ENCODE measurements around the gene KCNK7.
"Not testable (repeated sequence)": the region's sequence is repeated elsewhere in the genome, so short reads cannot be mapped to it uniquely, and the experiment has no call there.

KCNK7 gene

DNA sequence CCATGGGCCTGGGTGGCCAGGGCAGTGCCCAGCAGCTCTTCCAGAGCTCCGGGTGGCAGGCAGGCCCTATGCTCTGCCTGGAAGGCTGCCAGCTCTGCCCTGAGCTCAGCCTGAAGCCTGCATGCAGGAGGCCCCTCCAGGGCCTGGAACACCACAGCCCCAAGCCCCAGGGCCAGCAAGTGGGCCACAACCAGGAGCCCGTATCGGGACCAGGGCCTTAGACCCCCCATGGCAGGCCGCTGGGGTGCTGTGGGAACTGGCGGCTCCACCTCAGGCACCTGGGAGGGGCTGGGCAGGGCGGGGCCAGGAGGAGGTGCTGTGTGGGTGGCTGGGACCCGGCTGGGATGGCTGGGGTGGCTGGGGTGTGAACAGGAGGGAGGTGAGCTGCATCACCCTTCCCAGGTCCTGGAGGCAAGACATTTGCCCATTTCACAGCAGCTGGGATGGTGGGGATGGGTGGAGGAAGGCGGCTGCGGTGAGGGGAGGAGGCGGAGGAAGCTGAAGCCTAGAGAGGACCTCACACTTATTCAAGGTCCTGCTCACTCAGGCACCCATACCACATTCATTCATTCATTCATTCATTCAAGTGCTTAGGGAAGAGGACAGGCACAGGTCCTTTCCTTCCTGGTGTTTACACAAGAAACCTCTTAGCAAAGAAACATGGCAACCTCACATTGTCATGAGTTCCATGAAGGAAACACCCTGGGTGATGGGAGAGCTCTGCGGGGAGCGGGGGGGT, at the start of gene KCNK7:
Gene KCNK7, minus strand, starts transcription at position 258 of the 739 bp plus-strand sequence. Its CDS starts 28 bp downstream, at position 230.
- no peak for DNase-seq

- DNase-seq: no peak
Observed at GRCh38 chr11:65644837-65645236, 49.2 kb upstream of the KCNK7 start.

DNA sequence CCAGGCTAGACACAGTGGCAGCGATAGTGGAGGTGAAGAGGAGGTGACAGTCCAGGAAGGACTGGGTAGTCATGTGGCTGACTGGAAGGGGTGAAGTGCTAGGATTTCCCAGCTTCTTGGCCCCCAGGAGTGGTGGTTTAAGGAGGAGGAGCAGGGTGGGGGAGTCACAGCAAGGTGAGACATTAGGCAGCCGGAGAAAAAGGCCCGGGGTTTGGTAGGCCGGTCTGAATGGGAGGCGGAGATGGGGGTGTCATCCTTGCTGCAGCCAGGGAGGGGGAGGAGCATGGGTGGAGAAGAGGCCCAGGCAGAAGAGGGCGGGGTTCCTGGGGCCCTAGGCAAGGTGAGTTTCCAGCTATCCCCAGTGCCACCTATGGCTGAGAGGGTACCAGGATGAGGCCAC, 48.4 kb upstream of the KCNK7 start:
- no peak for DNase-seq

DNA sequence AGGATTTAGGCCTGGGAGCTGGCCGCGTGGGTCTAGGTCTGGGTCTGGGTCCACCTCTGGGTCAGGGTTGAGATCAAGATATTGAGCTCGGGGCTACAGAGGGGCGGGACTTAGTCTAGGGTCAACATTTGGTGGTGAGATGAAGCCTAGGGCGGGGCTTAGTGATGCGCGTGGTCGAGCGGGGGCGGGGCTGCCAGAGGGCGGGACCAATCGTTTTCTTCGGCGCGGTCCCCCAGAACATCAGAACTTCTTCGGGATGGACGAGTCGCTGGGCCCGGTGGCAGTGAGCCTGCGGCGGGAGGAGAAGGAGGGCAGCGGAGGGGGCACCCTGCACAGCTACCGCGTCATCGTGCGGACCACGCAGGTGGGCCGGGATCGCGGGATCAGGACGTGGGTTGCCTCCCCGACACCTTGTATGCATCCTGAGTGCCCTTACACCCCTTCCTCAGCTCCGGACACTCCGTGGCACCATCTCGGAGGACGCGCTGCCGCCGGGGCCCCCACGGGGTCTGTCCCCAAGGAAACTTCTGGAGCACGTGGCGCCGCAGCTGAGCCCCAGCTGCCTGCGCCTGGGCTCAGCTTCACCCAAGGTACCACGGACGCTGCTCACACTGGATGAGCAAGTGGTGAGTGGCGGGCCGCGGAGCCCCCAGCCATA, 46.5 kb upstream of the KCNK7 start:
- DNase-seq: no peak

DNA sequence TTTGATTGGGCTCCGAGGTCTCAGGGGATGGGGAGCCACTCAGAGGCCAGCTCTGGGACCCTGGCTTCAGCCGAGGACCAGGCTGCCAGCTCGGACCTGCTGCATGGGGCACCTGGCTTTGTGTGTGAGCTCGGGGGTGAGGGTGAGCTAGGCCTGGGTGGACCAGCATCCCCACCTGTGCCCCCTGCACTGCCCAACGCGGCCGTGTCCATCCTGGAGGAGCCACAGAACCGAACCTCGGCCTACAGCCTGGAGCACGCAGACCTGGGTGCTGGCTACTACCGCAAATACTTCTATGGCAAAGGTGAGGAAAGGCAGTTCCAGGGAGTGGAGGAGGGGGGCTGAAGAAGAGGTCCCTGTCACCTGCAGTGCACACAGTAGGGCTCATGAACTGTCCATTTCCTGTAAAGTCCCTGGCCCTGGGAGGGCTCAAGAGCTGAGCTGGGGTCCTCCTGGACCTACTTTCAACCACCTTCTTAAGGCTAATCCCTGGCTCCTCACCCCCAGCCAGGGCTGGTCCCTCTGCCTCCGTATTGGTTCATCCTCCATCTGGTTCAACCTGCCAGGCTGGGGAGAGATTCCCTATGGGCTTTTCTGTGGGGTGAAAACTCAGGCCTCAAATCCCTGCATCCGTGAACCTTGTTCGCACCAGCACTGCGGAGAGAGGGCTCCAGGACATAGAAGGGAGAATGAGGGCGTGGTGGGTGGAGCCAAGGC, 45.9 kb upstream of the KCNK7 start:
- no peak for DNase-seq

DNA sequence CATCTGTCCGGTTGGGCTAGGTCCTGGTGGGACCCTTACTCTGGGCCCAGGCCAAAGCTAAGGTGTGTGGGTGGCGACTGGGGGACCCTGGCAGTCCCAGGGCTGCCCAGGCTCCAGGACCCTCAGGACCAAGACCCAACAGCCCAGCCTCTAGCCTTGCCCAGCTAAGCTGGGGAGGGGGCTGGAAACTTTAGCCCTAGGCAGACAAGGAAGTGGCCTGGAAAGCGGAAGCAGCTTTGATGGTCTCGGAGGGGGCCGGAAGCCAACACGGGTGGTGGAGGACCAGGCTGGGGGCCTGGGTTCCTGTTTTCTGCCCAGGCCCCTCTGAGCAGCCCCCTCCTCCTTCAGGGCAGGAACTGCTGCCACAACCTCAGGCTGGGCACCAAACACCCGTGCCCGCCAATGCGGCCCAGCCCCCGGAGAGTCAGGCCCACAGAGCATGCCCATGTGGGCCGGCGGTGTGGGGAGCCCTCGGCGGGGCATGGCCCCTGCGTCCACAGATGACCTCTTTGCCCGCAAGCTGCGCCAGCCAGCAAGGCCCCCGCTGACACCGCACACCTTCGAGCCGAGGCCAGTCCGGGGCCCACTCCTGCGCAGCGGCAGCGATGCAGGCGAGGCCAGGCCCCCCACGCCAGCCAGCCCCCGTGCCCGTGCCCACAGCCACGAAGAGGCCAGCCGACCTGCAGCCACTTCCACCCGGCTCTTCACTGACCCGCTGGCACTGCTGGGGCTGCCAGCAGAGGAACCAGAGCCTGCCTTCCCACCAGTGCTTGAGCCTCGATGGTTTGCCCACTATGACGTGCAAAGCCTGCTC, 45.1 kb upstream of the KCNK7 start:
- DNase-seq: peak; percentile 39

- peak; percentile 40 for DNase-seq
Observed at GRCh38 chr11:65639623-65640482, 44.3 kb upstream of the KCNK7 start.

DNA sequence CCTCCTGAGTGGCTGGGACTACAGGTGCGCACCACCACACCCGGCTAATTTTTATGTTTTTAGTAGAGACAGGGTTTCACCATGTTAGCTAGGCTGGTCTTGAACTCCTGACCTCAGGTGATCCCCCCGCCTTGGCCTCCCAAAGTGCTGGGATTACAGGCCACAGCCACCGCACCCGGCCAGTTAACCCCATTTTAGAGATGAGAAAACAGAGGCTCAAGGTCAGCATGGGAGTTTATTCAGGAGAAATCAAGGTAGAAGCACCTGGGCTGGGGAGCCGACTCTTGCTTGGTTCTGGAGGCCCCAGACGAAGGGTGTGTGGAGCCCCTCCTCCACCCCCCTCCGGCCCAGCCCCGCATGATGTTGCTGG, 43.6 kb upstream of the KCNK7 start:
- not testable (repeated sequence) for DNase-seq

DNA sequence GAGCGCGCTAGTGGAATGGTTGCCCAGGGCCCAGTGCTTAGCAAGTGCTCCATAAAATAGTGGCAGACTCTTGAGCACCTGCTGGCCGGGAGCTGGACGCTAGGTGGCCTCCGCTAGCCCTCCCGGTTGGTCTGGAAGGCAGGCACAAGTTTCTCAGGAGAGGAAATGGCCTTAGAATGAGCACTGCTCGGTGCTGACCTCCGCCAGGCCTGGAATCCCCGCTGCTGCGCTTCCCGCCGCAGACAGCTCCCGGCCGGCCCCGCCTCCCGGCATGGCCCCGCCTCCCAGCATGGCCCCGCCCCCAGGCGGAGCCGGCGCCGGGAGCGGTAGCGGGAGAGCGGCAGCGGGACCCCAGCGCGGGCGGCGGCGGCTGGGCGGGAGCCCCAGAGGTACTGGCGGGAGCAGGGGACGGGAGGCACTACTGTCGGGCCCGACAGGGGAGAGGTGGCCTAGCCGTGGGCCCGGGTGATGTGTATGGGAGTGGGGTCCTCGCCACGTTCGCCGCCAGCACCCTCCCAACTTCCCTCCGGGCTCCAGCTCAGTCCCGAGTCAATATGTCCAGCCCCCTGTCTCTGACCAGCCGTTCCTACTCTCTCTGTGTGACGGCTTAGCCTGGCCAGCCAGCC, 42.3 kb upstream of the KCNK7 start, which contains the start of gene SIPA1:
Gene SIPA1, plus strand, starts transcription at position 308 of the 626 bp plus-strand sequence. CDS start 2,821 bp downstream, outside the sequence.
- DNase-seq: peak; percentile 77

DNA sequence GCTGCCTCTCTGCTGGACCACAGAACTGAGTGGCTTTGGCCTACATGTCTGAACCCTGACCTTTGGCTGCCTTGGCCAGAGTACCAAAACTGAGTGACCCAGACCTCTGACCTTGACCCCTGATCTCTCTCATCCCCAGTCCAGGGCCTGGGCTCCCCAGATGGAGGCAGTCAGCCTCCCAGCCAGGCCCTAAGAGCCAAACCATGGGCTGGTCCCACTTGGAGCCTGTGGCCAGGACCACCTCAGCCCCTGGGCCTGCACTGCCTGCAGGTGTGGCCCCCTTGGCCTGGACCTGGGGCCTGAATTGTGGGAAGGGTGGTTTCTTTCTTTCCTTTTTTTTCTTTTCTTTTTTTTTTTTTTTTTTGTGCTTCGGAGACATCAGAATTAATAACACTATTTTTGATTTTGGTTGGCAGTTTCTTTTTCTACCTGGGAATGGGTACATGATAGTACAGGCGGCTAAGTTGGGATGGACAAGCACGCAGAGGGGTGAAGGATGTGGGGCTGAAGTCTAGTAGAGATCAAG, 41.5 kb upstream of the KCNK7 start:
- DNase-seq: no peak

DNA sequence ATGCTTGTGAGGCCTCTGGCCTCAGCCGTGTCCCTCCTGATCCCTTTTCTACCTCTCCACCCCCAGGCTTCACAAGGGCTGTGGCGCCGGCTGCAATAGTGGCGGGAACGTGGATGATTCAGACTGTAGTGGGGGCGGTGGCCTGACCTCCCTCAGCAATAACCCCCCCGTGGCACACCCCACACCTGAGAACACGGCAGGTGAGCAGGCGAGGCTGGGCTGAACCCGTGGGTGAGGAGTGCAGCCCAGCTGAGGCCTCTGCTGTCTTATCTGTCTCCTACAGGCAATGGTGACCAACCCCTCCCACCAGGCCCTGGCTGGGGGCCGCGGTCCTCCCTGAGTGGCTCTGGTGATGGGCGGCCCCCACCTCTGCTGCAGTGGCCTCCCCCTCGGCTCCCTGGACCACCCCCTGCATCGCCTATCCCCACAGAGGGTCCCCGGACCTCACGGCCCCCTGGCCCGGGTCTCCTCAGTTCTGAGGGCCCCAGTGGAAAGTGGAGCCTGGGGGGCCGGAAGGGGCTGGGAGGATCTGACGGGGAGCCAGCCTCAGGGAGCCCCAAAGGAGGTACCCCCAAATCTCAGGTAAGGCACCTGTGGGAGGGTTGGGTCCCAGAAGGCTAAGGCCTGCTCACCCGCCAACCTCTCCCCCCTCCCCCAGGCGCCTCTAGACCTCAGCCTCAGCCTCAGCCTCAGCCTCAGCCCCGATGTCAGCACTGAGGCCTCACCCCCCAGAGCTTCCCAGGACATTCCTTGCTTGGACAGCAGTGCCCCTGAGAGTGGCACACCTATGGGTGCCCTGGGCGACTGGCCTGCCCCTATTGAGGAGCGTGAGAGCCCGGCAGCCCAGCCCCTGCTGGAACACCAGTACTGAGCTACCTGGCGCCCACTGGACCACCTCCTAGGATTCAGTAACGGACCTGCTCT, 40.8 kb upstream of the KCNK7 start:
- no peak for DNase-seq

DNA sequence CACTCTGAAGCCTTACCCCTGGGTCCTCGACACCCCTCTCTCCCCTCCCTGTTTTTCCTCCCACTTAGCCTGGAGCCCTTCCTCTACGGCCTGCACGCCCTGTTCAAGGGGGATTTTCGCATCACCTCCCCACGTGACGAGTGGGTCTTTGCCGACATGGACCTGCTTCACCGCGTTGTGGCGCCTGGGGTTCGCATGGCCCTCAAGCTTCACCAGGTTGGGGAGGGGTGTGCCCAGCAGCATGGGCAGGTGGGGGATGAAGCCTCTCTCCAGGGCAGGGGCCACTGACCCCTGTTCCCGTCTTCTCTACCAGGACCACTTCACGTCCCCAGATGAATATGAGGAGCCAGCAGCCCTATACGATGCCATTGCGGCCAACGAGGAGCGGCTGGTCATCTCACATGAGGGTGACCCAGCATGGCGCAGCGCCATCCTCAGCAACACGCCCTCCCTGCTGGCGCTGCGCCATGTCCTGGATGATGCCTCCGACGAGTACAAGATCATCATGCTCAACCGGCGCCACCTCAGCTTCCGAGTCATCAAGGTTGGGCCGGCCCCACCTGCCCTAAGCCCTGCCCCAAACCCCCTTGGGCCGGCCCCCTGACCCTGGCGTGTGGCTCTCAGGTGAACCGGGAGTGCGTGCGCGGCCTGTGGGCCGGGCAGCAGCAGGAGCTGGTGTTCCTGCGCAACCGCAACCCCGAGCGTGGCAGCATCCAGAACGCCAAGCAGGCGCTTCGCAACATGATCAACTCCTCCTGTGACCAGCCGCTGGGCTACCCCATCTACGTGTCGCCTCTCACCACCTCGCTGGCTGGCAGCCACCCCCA, 39.5 kb upstream of the KCNK7 start:
- DNase-seq: no peak

DNA sequence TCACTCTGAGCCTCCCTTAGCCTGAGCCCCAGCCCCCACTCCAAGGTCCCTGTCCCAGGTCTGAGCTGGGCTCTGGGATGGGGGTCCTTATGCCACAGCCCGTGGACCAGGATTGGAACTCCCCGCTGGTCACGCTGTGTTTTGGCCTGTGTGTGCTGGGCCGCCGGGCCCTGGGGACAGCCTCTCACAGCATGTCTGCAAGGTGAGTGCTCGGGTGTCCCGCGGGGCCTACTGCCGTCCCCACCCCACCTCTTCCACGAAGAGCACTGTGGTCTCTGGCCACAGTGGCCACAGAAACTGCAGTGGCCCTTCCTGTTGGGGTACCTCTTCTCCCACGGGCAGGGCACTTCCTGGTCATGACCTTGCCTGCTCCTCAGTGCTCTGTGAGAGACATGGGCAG, 38.8 kb upstream of the KCNK7 start:
- DNase-seq: no peak

DNA sequence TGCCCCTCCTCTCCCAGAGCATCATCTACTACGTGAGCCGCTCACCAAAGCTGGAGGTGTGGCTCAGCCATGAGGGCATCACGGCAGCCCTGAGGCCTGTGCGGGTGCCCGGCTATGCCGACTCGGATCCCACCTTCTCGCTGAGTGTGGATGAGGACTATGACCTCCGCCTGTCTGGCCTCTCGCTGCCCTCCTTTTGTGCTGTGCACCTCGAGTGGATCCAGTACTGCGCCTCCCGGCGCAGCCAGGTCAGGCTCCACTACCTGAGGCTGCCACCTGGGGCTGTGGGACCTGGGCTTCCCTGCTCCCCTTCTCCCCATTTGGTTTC, 38.5 kb upstream of the KCNK7 start:
- no peak for DNase-seq

GRCh38 chr11:65633390-65634108, 37.9 kb upstream of the KCNK7 start:
- DNase-seq: no peak

DNA sequence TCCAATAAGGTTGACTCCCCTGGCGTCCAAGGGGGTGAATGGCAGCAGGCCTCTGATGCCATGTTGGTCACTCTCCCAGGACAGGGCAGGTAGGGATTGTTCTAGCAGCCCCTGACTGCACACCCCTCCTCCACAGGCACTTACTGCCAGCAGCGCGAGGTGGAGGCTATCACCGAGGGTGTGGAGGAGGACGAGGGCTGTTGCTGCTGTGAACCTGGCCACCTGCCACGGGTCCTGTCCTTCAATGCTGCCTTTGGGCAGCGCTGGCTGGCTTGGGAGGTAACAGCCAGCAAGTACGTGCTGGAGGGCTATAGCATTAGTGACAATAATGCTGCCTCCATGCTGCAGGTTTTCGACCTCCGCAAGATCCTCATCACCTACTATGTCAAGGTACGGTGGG, 34.6 kb upstream of the KCNK7 start:
- no peak for DNase-seq

DNA sequence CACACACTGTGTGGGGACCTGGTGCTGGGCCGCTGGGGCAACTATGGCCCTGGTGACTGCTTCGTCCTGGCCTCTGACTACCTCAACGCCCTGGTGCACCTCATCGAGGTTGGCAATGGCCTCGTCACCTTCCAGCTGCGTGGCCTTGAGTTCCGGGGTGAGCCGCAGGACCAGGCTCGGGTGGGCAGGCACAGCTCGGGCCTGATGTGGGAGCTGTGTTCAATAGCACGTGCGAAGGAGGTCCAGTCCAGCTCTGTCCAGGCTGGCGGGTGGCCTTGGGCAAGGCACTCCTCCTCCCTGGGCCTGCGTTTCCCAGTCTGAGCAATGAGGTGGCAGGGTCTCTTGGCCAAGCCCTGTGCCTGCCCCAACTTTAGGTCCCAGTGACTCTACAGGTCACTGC, 34.0 kb upstream of the KCNK7 start:
- DNase-seq: no peak

- DNase-seq: no peak
Observed at GRCh38 chr11:65627202-65627601, 31.6 kb upstream of the KCNK7 start.
